Thyroid gland (tissue), 4 donors: ENCODE measurements around the gene ACADM. TPM values are rescaled to one million over a fixed set of nuclear protein-coding genes. Genes with fewer than 3 reads are reported as not detected.
"Not testable (repeated sequence)": the region's sequence is repeated elsewhere in the genome, so short reads cannot be mapped to it uniquely, and the experiment has no call there.

Experiments used
- DNase-seq, 2 donors: peaks; one replicate each; pipeline ENCODE4 v3.0.0-alpha.2; 2019
- H3K27ac ChIP-seq, 3 donors: fragments of 200-600 bp; sonication (generic); 1 replicate in 2 of 3; 2 replicates in 1 of 3; pipeline ENCODE4 v1.5.1; 2016 to 2019; ENCODE audit warnings: mild to moderate bottlenecking in 1 of 3, moderate library complexity in 1 of 3
- H3K27me3 ChIP-seq: fragments of 200-600 bp; sonication (generic); one replicate; pipeline ENCODE4 v1.5.1; 2019
- H3K36me3 ChIP-seq, 2 donors: fragments of 200-600 bp; sonication (generic); one replicate each; pipeline ENCODE4 v1.5.1; 2016 to 2019
- H3K4me1 ChIP-seq, 2 donors: fragments of 200-600 bp; sonication (generic); one replicate each; pipeline ENCODE4 v1.5.1; 2017 to 2019
- H3K4me3 ChIP-seq, 3 donors: fragments of 200-600 bp; sonication (generic); replicated peaks in 1 of 3; 1 replicate in 2 of 3; 2 replicates in 1 of 3; pipeline ENCODE4 v1.5.1; 2016; ENCODE audit warnings: mild to moderate bottlenecking in 1 of 3
- H3K9me3 ChIP-seq: fragments of 200-600 bp; sonication (generic); one replicate; pipeline ENCODE4 v1.5.1; 2017
- POLR2A ChIP-seq, 2 donors: fragments of 450-650 bp; IDR thresholded peaks; one replicate each; pipeline ENCODE4 v1.6.1; 2017; ENCODE audit warnings: antibody characterized with exemption in 2 of 2, mild to moderate bottlenecking in 2 of 2, moderate library complexity in 1 of 2
- WGBS, 2 donors: methylation state at CpG; one replicate each; pipeline ENCODE4 v1.1.5; 2017; 5-methylcytosine and 5-hydroxymethylcytosine counted together
- intact Hi-C: fragments of 100-400 bp; cut with DNase I; formaldehyde crosslinking; loops from one replicate; pipeline ENCODE4 v1.15.1; 2023
- total RNA-seq, 4 donors: library from RNA; depleted of rRNA; stranded (reverse); fragments of >200 nt; gene quantifications; one replicate each; pipeline ENCODE4 v1.2.3, GENCODE V29; 2016
- TF ChIP-seq, protein P1 (sequence below), 6 experiments: fragments of 200-600 bp in 3 of 6; fragments of 450-650 bp in 3 of 6; sonication (generic) in 3 of 6; IDR thresholded peaks; one replicate each; pipeline ENCODE4 v1.5.1; 2016 to 2019; ENCODE audit warnings: antibody characterized with exemption in 6 of 6, mild to moderate bottlenecking in 2 of 6, inconsistent platforms in 1 of 6, moderate library complexity in 1 of 6

Gene ACADM
- 10 to 100 TPM; 65.3 to 69.9 (median 68.7) TPM for total RNA-seq

DNA sequence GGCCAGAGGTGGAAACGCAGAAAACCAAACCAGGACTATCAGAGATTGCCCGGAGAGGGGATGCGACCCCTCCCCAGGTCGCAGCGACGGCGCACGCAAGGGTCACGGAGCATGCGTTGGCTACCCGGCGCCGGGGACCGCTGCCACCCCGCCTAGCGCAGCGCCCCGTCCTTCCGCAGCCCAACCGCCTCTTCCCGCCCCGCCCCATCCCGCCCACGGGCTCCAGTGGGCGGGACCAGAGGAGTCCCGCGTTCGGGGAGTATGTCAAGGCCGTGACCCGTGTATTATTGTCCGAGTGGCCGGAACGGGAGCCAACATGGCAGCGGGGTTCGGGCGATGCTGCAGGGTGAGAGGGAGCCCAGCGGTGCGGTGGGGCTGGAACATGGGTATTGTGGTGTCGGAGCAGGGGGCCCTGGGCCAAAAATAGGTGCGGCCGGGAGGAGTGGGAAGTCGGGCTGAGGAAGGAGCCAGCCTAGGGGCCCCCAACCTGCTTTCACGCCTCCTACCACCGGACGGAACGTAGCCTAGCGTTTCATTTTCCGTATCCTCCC lies at the start of gene ACADM:
TSS of gene ACADM (plus strand) at position 238 of the 551 bp plus-strand sequence. CDS start at position 317, 79 bp downstream.
- intact Hi-C loops, result loop anchor here (10.0 kb wide), 1 partner anchor 60 kb away; the partner anchor contains the start of gene RABGGTB
- Histone ChIP-seq H3K4me3 (peak within 1 kb of the TSS; percentile 23 to 85 (median 47)), H3K27me3 (no peaks in the 10 kb centered on the region), H3K27ac (peak within 1 kb of the TSS; percentile 59 to 96 (median 94)), H3K36me3 (no peaks in the 10 kb centered on the region), H3K9me3 (no peaks in the 10 kb centered on the region), H3K4me1 (peaks cover 4 to 21% of the 10 kb centered on the region in 2 donors)
- DNase-seq, result peak; percentile 85 to 90
- WGBS, 2 donors, result 0 to 1% methylated on average over 16 to 24 of the region's 48 CpGs
- TF ChIP-seq, protein P1, sequence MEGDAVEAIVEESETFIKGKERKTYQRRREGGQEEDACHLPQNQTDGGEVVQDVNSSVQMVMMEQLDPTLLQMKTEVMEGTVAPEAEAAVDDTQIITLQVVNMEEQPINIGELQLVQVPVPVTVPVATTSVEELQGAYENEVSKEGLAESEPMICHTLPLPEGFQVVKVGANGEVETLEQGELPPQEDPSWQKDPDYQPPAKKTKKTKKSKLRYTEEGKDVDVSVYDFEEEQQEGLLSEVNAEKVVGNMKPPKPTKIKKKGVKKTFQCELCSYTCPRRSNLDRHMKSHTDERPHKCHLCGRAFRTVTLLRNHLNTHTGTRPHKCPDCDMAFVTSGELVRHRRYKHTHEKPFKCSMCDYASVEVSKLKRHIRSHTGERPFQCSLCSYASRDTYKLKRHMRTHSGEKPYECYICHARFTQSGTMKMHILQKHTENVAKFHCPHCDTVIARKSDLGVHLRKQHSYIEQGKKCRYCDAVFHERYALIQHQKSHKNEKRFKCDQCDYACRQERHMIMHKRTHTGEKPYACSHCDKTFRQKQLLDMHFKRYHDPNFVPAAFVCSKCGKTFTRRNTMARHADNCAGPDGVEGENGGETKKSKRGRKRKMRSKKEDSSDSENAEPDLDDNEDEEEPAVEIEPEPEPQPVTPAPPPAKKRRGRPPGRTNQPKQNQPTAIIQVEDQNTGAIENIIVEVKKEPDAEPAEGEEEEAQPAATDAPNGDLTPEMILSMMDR (IDR thresholded peaks at IDR 0.05), result no peak
- TF ChIP-seq POLR2A (IDR thresholded peaks at IDR 0.05), result peak in 1 of 2 donors; percentile 79

DNA sequence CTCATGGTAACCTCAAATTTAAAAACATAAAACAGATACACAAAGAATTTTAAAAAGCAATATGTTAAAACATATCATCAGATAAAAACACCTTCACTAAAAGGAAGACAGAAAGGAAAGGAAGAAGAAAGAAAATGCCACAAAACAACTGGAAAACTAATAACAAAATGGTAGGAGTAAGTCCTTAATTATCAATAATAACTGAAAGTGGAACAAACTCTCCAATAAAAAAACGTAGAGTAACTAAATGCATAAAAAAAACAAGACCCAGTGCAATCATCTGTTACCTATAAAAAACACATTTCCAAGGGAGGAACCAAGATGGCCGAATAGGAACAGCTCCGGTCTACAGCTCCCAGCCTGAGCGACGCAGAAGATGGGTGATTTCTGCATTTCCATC lies 47.1 kb upstream of the ACADM start:
- no peak for DNase-seq
- H3K4me1 ChIP-seq, result peaks cover 0 to 5% of the 10 kb centered on the region in 2 donors
- 79 to 88% methylated on average over 5 of the region's 5 CpGs for WGBS, 2 donors
- H3K4me3 ChIP-seq, result no peak overlapping the region
- H3K36me3 ChIP-seq, result no peaks in the 10 kb centered on the region
- no peaks in the 10 kb centered on the region for H3K27me3 ChIP-seq
- H3K27ac ChIP-seq, result no peak overlapping the region
- H3K9me3 ChIP-seq, result no peaks in the 10 kb centered on the region
- TF ChIP-seq, protein P1 (IDR thresholded peaks at IDR 0.05), result no peak
- no peak for TF ChIP-seq POLR2A (IDR thresholded peaks at IDR 0.05)
- intact Hi-C loops, result no loop called here

DNA sequence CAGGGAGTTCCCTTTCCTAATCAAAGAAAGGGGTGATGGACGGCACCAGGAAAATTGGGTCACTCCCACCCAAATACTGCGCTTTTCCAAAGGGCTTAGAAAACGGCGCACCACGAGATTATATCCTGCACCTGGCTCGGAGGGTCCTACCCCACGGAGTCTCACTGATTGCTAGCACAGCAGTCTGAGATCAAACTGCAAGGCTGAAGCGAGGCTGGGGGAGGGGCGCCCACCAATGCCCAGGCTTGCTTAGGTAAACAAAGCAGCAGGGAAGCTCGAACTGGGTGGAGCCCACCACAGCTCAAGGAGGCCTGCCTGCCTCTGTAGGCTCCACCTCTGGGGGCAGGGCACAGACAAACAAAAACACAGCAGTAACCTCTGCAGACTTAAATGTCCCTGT lies 46.5 kb upstream of the ACADM start:
- H3K9me3 ChIP-seq, H3K4me3 ChIP-seq, intact Hi-C loops, DNase-seq, H3K27ac ChIP-seq, H3K36me3 ChIP-seq, H3K27me3 ChIP-seq, H3K4me1 ChIP-seq: not testable (repeated sequence)
- 65 to 84% methylated on average over 5 to 10 of the region's 10 CpGs for WGBS, 2 donors

DNA sequence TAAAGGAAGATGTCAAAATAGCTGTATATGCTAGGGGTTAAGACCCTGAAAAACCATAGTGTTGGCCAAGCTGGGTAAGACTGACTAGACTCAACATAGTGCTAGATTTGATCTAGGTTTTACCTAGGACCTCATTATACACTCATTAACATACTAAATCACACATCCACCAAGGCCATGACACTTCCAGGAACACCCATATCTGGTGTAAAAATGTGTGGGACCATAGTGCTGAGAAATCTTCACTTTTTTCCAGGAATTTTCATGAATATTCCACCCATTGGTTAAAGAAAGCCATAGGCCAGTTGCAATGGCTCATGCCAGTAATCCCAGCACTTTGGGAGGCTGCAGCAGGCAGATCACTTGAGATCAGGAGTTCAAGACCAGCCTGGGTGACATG lies 34.0 kb upstream of the ACADM start:
- DNase-seq, result no peak
- TF ChIP-seq, protein P1 (IDR thresholded peaks at IDR 0.05), result no peak
- TF ChIP-seq POLR2A (IDR thresholded peaks at IDR 0.05), result no peak
- no peak overlapping the region for H3K4me3 ChIP-seq
- intact Hi-C loops, result no loop called here
- no peaks in the 10 kb centered on the region for H3K27me3 ChIP-seq
- H3K36me3 ChIP-seq, result no peaks in the 10 kb centered on the region
- no peaks in the 10 kb centered on the region for H3K9me3 ChIP-seq
- H3K4me1 ChIP-seq, result no peaks in the 10 kb centered on the region
- H3K27ac ChIP-seq, result no peak overlapping the region

DNA sequence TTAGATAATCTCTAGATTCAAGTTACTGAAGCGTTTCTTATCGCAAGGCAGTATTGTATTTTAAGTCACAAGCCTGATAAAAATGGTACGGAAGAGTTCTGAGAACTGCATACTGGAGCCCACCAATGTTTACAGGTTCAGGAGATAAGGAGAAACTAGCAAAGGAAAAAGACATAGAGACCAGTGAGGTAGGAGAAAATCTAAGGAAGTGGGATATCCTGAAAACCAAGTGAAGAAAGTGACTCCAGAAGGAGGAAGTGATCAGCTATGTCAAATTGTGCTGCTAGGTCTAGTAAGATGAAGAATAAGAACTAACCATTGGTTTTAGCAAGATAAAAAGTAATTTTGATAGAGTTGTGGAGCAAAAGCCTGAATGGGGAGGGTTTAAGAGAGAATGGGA lies 31.0 kb upstream of the ACADM start:
- TF ChIP-seq POLR2A (IDR thresholded peaks at IDR 0.05), result no peak
- TF ChIP-seq, protein P1 (IDR thresholded peaks at IDR 0.05), result no peak
- DNase-seq, result no peak
- Histone ChIP-seq H3K9me3 (no peaks in the 10 kb centered on the region), H3K27me3 (no peaks in the 10 kb centered on the region), H3K27ac (no peak overlapping the region), H3K4me1 (no peaks in the 10 kb centered on the region), H3K36me3 (no peaks in the 10 kb centered on the region), H3K4me3 (no peak overlapping the region)
- intact Hi-C loops, result no loop called here
- WGBS, 2 donors, result 44 to 57% methylated on average over 3 of the region's 3 CpGs
